Stomach (tissue), 9 donors: ENCODE measurements around the gene NFKB2. TPM values are rescaled to one million over a fixed set of nuclear protein-coding genes. Genes with fewer than 3 reads are reported as not detected.

Experiments used
- DNase-seq, 2 donors: peaks; one replicate each; pipeline versions ENCODE4 v3.0.0 to v3.0.0-alpha.2; 2013 to 2019
- H3K27ac ChIP-seq, 5 donors: fragments of 200-600 bp in 4 of 5; sonication (generic) in 4 of 5; one replicate each; pipeline ENCODE4 v1.5.1; 2013 to 2019; ENCODE audit warnings: mild to moderate bottlenecking in 1 of 5, moderate library complexity in 1 of 5
- H3K27me3 ChIP-seq, 3 donors: fragments of 200-600 bp; sonication (generic); one replicate each; pipeline ENCODE4 v1.5.1; 2017 to 2019; ENCODE audit warnings: mixed run types in 1 of 3
- H3K36me3 ChIP-seq, 4 donors: fragments of 200-600 bp; sonication (generic); 1 replicate in 3 of 4; 2 replicates in 1 of 4; pipeline ENCODE4 v1.5.1; 2016 to 2019
- H3K4me1 ChIP-seq, 4 donors: fragments of 200-600 bp; sonication (generic); one replicate each; pipeline ENCODE4 v1.5.1; 2016 to 2019
- H3K4me3 ChIP-seq, 4 donors: fragments of 200-600 bp; sonication (generic) in 3 of 4; one replicate each; pipeline ENCODE4 v1.5.1; 2016 to 2019; ENCODE audit warnings: mild to moderate bottlenecking in 1 of 4
- H3K9me3 ChIP-seq, 4 donors: fragments of 200-600 bp; sonication (generic); one replicate each; pipeline ENCODE4 v1.5.1; 2016 to 2019
- EP300 ChIP-seq: sonication (generic); formaldehyde crosslinking; IDR thresholded peaks from one replicate; pipeline ENCODE4 v1.6.1; 2017; ENCODE audit warnings: antibody characterized with exemption
- POLR2A ChIP-seq, 4 donors: fragments of 450-650 bp; IDR thresholded peaks; one replicate each; pipeline ENCODE4 v1.6.1; 2016; ENCODE audit warnings: antibody characterized with exemption in 4 of 4, control low read depth in 2 of 4, mild to moderate bottlenecking in 1 of 4, moderate library complexity in 1 of 4
- POLR2AphosphoS5 ChIP-seq, 3 donors: sonication (generic); formaldehyde crosslinking; IDR thresholded peaks; one replicate each; pipeline ENCODE4 v1.6.1; 2016; ENCODE audit warnings: antibody characterized with exemption in 3 of 3
- whole genome bisulfite sequencing, 5 donors: extraction: QIAGEN DNeasy Blood & Tissue Kit in 3 of 5; methylation state at CpG; one replicate each; pipeline versions ENCODE4 v1.1.5 to v1.1.7; 2013 to 2018; 5-methylcytosine and 5-hydroxymethylcytosine counted together
- intact Hi-C: fragments of 100-400 bp; cut with DNase I; formaldehyde crosslinking; loops from one replicate; pipeline ENCODE4 v1.15.1; 2023; ENCODE audit warnings: low total_unique reads
- polyA plus RNA-seq, 3 donors: library from polyadenylated mRNA; stranded (reverse); fragments of 200-250 nt; gene quantifications; one replicate each; pipeline ENCODE4 v1.2.3, GENCODE V29; 2013
- total RNA-seq, 5 donors: library from RNA; depleted of rRNA; stranded (reverse); fragments of >200 nt; gene quantifications; one replicate each; pipeline versions ENCODE4 v1.1.0 to v1.2.3, GENCODE V29; 2014 to 2016
- TF ChIP-seq, protein P1 (sequence below), 7 experiments: fragments of 450-650 bp in 4 of 7; fragments of 200-600 bp in 3 of 7; sonication (generic) in 3 of 7; IDR thresholded peaks; one replicate each; pipeline ENCODE4 v1.5.1; 2016 to 2019; ENCODE audit warnings: antibody characterized with exemption in 7 of 7, control low read depth in 2 of 7, mild to moderate bottlenecking in 1 of 7
- donor health status: healthy with polysubstance abuse.
- donor health status: Bipolar disorder and iron deficiency.
- donor health status: healthy.

The NFKB2 gene
- total and polyA plus RNA-seq, 8 donors, result 9.7 to 84.0 (median 25.1) TPM

DNA sequence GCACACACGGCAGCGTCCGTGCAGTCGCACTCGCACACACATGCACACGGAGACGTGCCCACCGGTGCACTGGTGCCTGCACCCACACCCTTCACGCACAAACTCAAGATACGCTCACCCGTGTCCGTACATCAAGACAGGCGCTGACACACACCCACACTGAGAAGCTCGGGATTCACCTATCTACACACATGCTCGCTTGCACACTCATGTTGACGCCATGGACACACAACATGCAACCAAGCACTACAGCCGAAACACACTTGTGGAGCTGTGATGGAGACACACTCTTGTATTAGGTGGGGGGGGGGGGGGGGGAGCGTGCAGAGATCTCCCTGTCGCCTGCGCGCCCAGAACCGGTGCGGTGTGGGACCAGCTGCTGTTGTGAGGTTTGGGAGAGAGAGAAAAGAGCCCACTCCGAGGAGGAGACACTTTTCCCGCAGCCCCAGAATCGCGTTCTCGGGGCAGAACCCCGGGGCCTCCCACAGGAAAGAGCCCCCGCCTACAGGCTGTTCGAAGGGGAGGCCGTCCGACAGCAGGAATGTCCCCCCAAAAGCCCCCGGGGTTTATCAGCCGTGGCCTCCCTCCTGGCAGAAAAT lies 605 bp upstream of the NFKB2 start:
- DNase-seq, result peak in 1 of 2 donors; percentile 40

DNA sequence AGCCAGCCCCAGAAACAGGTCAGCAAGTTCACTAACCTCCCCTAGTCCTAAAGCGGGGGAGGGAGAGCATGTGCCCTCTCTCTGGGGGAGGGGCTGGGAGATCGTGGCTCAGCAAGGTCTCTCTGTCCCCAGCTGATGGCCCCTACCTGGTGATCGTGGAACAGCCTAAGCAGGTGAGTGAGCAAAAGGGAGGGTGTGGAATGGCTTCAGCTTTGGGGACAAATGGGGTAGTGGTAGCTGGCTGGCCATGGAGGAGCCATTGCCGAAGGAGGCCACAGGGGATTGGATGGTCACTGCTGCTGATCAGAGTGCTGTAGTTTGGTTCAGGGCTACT lies 779 bp downstream of the NFKB2 start:
- Histone ChIP-seq H3K4me1 (peaks cover 33 to 66% (median 56%) of the 10 kb centered on the region in 4 donors), H3K27ac (peak overlapping the region; percentile 96 to 99 (median 98)), H3K27me3 (no peaks in the 10 kb centered on the region), H3K36me3 (peaks cover 6 to 38% (median 35%) of the 10 kb centered on the region in 4 donors), H3K9me3 (no peaks in the 10 kb centered on the region), H3K4me3 (peak overlapping the region; percentile 58 to 68 (median 62))
- TF ChIP-seq POLR2A (IDR thresholded peaks at IDR 0.05) (no peak), EP300 (no peak), POLR2AphosphoS5 (IDR thresholded peaks at IDR 0.05) (no peak)
- TF ChIP-seq, protein P1, sequence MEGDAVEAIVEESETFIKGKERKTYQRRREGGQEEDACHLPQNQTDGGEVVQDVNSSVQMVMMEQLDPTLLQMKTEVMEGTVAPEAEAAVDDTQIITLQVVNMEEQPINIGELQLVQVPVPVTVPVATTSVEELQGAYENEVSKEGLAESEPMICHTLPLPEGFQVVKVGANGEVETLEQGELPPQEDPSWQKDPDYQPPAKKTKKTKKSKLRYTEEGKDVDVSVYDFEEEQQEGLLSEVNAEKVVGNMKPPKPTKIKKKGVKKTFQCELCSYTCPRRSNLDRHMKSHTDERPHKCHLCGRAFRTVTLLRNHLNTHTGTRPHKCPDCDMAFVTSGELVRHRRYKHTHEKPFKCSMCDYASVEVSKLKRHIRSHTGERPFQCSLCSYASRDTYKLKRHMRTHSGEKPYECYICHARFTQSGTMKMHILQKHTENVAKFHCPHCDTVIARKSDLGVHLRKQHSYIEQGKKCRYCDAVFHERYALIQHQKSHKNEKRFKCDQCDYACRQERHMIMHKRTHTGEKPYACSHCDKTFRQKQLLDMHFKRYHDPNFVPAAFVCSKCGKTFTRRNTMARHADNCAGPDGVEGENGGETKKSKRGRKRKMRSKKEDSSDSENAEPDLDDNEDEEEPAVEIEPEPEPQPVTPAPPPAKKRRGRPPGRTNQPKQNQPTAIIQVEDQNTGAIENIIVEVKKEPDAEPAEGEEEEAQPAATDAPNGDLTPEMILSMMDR (IDR thresholded peaks at IDR 0.05), result no peak
- DNase-seq, result peak in 1 of 2 donors; percentile 43
- intact Hi-C loops, result no loop called here
- 38 to 60% (median 41%) methylated on average over 2 to 4 of the region's 4 CpGs for WGBS, 5 donors

More for the DNA sequence above, 605 bp upstream of the NFKB2 start:
- Histone ChIP-seq H3K36me3 (peaks cover 0 to 24% (median 21%) of the 10 kb centered on the region in 4 donors), H3K9me3 (no peaks in the 10 kb centered on the region), H3K4me3 (peak overlapping the region; percentile 58 to 68 (median 62)), H3K27me3 (no peaks in the 10 kb centered on the region), H3K4me1 (peaks cover 31 to 58% (median 51%) of the 10 kb centered on the region in 4 donors), H3K27ac (peak overlapping the region; percentile 96 to 99 (median 98))
- WGBS, 5 donors, result 0 to 1% (median 0%) methylated on average over 21 to 35 of the region's 35 CpGs
- intact Hi-C loops, result no loop called here
- no peak for TF ChIP-seq POLR2A (IDR thresholded peaks at IDR 0.05)
- TF ChIP-seq, protein P1 (IDR thresholded peaks at IDR 0.05), result no peak
- no peak for TF ChIP-seq POLR2AphosphoS5 (IDR thresholded peaks at IDR 0.05)
- no peak for TF ChIP-seq EP300

DNA sequence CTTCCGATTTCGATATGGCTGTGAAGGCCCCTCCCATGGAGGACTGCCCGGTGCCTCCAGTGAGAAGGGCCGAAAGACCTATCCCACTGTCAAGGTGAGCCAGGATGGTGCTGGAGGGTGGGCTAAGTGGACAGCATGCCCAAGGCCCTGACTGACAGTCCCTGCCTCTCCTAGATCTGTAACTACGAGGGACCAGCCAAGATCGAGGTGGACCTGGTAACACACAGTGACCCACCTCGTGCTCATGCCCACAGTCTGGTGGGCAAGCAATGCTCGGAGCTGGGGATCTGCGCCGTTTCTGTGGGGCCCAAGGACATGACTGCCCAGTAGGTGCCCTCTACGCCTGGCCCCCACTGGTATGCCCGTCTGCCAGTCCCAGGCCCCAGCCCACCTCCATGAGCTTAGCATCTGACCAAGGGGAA lies 1.2 kb downstream of the NFKB2 start:
- no peak for TF ChIP-seq EP300
- no peak for TF ChIP-seq POLR2A (IDR thresholded peaks at IDR 0.05)
- TF ChIP-seq POLR2AphosphoS5 (IDR thresholded peaks at IDR 0.05), result no peak
- TF ChIP-seq, protein P1 (IDR thresholded peaks at IDR 0.05), result no peak
- Histone ChIP-seq H3K4me1 (peaks cover 33 to 70% (median 57%) of the 10 kb centered on the region in 4 donors), H3K36me3 (peaks cover 11 to 42% (median 39%) of the 10 kb centered on the region in 4 donors), H3K27me3 (no peaks in the 10 kb centered on the region), H3K4me3 (peak overlapping the region; percentile 58 to 68 (median 62)), H3K27ac (peak overlapping the region in 4 of 5 donors; percentile 96 to 99 (median 98)), H3K9me3 (no peaks in the 10 kb centered on the region)
- no peak for DNase-seq
- WGBS, 5 donors, result 83 to 91% (median 89%) methylated on average over 2 to 12 of the region's 12 CpGs
- intact Hi-C loops, result no loop called here

DNA sequence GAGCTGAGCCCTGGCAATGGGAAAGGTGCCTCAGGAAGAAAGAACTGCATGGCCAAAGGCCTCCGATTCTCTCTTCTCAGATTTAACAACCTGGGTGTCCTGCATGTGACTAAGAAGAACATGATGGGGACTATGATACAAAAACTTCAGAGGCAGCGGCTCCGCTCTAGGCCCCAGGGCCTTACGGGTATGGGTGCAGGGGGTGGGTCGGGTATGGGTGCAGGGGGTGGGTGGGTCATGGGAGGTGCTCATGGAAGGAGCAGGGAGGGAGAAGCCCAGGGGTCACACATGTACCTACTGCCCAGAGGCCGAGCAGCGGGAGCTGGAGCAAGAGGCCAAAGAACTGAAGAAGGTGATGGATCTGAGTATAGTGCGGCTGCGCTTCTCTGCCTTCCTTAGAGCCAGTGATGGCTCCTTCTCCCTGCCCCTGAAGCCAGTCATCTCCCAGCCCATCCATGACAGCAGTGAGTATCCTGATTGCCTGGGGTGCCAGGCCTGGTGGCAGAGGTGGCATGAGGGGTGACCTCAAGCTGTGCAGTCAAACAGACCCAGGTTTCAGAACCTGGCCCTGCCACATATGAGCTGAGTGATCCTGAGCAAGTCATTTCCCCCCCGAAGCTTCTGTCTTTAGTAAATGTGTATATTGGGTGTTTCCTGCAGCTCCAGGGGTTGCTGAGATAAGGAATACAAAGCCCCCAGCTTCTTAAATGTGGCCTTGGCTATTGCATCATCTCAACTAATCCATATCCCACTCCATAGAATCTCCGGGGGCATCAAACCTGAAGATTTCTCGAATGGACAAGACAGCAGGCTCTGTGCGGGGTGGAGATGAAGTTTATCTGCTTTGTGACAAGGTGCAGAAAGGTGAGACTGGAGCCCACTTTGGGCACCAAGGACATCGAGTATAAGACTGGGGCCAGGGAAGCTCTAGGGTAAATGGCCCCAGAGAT lies 2.0 kb downstream of the NFKB2 start:
- intact Hi-C loops, result no loop called here
- peak overlapping the region in 2 of 4 donors; percentile 58 to 62 for H3K4me3 ChIP-seq
- H3K27ac ChIP-seq, result peak overlapping the region in 4 of 5 donors; percentile 96 to 99 (median 98)
- H3K4me1 ChIP-seq, result peaks cover 33 to 75% (median 60%) of the 10 kb centered on the region in 4 donors
- no peaks in the 10 kb centered on the region for H3K9me3 ChIP-seq
- peaks cover 17 to 50% (median 47%) of the 10 kb centered on the region in 4 donors for H3K36me3 ChIP-seq
- TF ChIP-seq EP300 (no peak), POLR2A (IDR thresholded peaks at IDR 0.05) (no peak), POLR2AphosphoS5 (IDR thresholded peaks at IDR 0.05) (no peak)
- TF ChIP-seq, protein P1 (IDR thresholded peaks at IDR 0.05), result no peak
- no peaks in the 10 kb centered on the region for H3K27me3 ChIP-seq
- WGBS, 5 donors, result 83 to 94% (median 92%) methylated on average over 14 of the region's 14 CpGs
- DNase-seq, result no peak
